GM12873 (cell line): ENCODE data around the gene ZFYVE21.

Experiments used
- TF ChIP-seq, protein P1 (sequence below): IDR thresholded peaks from 2 replicates; pipeline ENCODE4 v1.5.1; 2012; ENCODE audit warnings: low read depth, mild to moderate bottlenecking, moderate library complexity, low read length, control low read depth; ENCODE audit not compliant: insufficient read depth; ENCODE audit errors: missing control alignments

ZFYVE21 gene

GRCh38 chr14:103738166-103738565 is 22.6 kb downstream of the ZFYVE21 start:
- TF ChIP-seq, protein P1, sequence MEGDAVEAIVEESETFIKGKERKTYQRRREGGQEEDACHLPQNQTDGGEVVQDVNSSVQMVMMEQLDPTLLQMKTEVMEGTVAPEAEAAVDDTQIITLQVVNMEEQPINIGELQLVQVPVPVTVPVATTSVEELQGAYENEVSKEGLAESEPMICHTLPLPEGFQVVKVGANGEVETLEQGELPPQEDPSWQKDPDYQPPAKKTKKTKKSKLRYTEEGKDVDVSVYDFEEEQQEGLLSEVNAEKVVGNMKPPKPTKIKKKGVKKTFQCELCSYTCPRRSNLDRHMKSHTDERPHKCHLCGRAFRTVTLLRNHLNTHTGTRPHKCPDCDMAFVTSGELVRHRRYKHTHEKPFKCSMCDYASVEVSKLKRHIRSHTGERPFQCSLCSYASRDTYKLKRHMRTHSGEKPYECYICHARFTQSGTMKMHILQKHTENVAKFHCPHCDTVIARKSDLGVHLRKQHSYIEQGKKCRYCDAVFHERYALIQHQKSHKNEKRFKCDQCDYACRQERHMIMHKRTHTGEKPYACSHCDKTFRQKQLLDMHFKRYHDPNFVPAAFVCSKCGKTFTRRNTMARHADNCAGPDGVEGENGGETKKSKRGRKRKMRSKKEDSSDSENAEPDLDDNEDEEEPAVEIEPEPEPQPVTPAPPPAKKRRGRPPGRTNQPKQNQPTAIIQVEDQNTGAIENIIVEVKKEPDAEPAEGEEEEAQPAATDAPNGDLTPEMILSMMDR, result no peak

DNA sequence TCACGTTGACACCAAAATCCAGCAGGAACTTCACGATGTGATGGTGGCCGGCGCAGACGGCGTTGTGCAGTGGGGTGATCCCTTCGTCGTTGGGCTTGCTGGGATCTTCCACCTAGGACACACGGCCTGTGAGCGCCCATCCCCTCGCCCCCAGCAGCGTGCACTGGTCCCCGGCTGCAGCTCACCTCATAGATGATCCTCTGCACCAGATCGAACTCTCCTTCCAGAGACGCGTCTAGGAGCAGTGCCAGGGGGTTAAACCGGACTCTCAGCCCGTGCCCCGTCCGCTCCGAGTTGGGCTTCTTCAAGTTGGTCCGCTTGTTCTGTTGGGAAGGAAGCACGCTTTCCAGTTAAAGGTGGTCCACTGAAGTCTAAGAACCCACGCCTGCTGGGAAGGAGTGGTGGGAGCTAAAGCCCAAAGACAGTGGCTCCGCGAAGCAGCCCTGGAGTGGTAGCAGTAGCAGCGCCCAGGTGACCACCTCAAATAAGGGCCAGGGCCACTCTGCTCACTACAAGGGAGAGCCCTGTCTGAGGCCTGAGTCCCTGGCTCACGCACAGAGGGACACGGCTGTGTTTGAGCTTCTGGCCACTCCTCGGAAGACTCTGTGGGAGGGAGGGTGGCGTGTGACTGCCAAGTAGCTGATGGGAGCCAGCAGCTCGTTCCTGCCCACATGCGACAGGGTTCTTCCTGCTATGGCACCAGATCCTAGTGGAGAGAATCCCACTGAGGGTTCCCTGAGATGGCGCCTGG is 23.3 kb downstream of the ZFYVE21 start:
- TF ChIP-seq, protein P1, result no peak

DNA sequence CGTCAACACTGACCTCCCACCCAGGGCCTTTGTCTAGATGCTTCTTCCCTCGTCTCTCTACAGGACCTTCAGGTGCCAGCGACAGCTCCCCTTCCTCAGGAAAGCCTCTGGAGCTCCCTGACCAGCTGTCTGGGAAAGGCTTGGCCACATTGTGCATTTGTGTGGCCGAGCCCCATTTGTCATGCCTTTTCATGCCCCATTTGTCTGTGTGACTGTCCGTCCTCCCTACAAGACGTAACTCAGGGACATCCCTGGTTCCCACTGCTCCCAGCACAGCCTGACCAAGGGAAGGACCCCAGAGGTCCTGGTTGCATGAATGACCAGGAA is 23.8 kb downstream of the ZFYVE21 start:
- TF ChIP-seq, protein P1, result no peak

GRCh38 chr14:103739793-103740501 is 24.3 kb downstream of the ZFYVE21 start:
- TF ChIP-seq, protein P1, result no peak

DNA sequence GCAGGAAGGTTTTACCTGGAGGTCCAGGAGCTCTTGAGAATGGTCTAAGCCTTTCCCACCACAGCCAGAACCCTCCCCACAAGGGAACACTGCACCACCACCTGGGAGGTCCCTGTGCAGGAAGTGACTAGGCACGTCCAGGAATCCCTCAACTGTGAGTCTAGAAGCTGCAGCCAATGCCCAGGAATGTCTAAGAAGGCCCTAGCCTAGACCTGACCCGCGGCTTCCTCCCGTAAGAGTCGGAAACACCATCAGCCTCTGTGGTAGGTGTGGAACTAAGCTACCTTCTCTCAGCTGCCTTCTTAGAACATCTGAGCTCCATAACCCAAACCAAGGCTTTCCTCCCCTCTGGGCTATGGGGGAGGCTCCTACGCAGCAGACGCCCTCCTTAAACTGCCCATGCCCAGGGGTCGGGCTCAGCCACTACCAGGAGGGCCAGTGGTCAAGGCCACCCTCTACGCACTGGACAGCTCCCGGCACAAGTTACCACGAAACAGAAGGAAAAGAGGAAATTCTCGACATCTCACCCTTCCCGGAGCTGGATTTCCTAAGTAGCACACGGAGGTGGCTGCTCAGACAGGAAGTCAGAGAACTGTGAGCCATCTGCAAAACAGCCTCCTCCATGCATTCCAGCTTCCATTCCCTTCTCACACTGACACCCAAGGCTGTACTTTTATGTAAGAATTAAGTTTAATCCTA is 25.5 kb downstream of the ZFYVE21 start:
- TF ChIP-seq, protein P1, result no peak

DNA sequence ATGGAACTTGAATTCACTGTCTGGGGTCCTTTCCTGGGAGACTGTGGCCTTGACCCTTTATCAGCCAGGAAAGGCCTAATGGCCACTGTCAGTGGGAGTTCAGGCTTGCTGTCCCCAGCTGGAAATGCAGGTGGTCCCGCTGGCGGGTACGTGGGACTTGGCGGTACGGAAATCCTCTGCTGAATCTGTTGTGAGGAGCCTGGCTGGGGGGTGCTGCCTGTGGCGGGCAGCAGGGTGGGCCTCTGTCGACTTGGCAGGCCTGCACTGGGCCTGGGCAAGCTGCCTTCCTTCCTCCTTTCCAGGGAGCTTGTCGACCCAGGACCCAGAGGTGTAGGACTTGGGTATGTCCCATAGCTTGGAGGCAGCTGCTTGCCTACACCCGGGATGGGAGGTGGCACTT is 26.3 kb downstream of the ZFYVE21 start:
- TF ChIP-seq, protein P1, result no peak
